Ascending aorta (tissue), 2 donors: Measurements from ENCODE around the gene QKI. TPM values are rescaled to one million over a fixed set of nuclear protein-coding genes. Genes with fewer than 3 reads are reported as not detected.

Source experiments
- DNase-seq, 2 donors: peaks; one replicate each; pipeline ENCODE4 v3.0.0-alpha.2; 2019; ENCODE audit warnings: low spot score in 2 of 2
- H3K27ac ChIP-seq, 2 donors: fragments of 200-600 bp; sonication (generic); one replicate each; pipeline ENCODE4 v1.5.1; 2016 to 2017; ENCODE audit warnings: mild to moderate bottlenecking in 1 of 2
- H3K27me3 ChIP-seq: fragments of 200-600 bp; sonication (generic); one replicate; pipeline ENCODE4 v1.5.1; 2017
- H3K36me3 ChIP-seq, 2 donors: fragments of 200-600 bp; sonication (generic); one replicate each; pipeline ENCODE4 v1.5.1; 2016
- H3K4me1 ChIP-seq, 2 donors: fragments of 200-600 bp; sonication (generic); one replicate each; pipeline ENCODE4 v1.5.1; 2016 to 2017; ENCODE audit warnings: mild to moderate bottlenecking in 1 of 2
- H3K4me3 ChIP-seq, 2 donors: fragments of 200-600 bp; sonication (generic); one replicate each; pipeline ENCODE4 v1.5.1; 2016 to 2017; ENCODE audit warnings: mild to moderate bottlenecking in 1 of 2
- H3K9me3 ChIP-seq, 2 donors: fragments of 200-600 bp; sonication (generic); one replicate each; pipeline ENCODE4 v1.5.1; 2016
- CTCF ChIP-seq, 3 experiments: fragments of 200-600 bp in 2 of 3; fragments of 450-650 bp in 1 of 3; sonication (generic) in 2 of 3; IDR thresholded peaks; one replicate each; pipeline ENCODE4 v1.5.1; 2016 to 2019; ENCODE audit warnings: antibody characterized with exemption in 3 of 3, mild to moderate bottlenecking in 1 of 3, moderate library complexity in 1 of 3
- intact Hi-C: fragments of 100-400 bp; cut with DNase I; formaldehyde crosslinking; loops from one replicate; pipeline ENCODE4 v1.15.1; 2023
- total RNA-seq: library from RNA; depleted of rRNA; stranded (reverse); fragments of >200 nt; gene quantifications from one replicate; pipeline ENCODE4 v1.1.0, GENCODE V29; 2016

Gene QKI
- total RNA-seq, 1 donor from 2014 or later, result 91.0 TPM

DNA sequence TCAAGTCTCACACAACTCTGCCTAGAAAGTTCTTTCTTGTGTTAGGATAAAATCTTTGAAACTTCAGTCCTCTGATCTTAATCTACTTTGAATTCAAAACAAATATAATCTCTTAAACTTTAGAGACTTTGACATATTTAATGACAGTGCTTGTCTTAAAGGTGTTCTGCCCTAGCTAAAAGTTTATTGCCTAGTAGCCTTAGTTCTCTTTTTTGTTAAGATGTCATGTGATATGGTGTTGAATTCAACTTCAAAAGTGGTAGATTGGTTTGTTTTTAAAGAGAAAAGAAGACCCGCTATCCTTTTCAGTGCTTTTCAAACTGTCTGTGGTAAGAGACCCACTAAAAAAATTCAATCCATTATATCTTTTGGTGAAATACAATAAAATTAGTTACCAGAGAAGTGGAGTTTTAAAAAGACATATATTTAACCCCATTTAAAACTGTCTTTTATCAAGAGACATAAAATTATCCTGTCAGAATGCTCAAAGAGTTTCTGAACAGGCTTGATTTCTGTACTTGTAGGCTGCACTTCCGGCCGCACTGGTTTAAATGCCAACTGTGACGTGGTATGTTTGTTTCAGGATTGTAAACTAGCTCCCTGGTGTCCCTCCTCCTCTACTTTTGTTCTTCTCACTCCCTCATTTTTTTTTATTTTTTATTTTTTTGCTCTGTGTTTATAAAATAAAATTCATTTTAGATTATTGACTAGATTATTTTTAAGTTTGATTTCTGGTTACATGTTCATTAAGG lies 76.5 kb downstream of the QKI start:
- Histone ChIP-seq H3K4me1 (peaks cover 0 to 3% of the 10 kb centered on the region in 2 donors), H3K27ac (peak overlapping the region in 1 of 2 donors; percentile 23), H3K9me3 (no peaks in the 10 kb centered on the region), H3K4me3 (no peak overlapping the region), H3K27me3 (no peaks in the 10 kb centered on the region), H3K36me3 (no peaks in the 10 kb centered on the region)
- intact Hi-C loops, result no loop called here
- no peak for TF ChIP-seq CTCF (IDR thresholded peaks at IDR 0.05)
- peak in 1 of 2 donors; percentile 74 for DNase-seq

DNA sequence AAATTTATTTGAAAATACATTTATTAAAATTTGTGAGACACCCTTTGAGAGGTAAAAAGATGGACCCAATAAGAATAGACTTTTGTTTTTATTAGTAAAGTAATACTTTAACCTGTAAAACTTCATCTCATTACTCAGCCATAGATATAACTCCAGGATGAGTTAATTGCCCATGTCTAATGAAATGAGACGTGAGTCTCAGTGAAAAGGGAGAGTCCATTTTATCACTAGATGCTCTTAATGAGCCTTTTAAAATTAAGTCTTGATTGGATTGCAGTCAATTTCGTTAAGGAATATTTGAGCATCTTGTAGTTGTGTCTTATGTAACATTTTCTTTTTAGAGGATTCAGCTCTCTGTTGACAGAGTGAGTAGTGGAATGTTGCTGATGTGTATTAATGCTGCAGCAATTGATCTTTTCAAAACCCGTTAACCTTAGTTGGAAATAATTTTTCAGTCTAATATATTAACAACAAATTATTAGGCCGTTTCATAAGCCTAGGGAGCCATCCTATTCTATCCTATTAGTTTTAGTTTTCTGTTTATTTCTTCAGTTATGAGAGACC lies 77.3 kb downstream of the QKI start:
- no peak for TF ChIP-seq CTCF (IDR thresholded peaks at IDR 0.05)
- H3K27me3 ChIP-seq, result no peaks in the 10 kb centered on the region
- intact Hi-C loops, result no loop called here
- H3K9me3 ChIP-seq, result no peaks in the 10 kb centered on the region
- H3K27ac ChIP-seq, result no peak overlapping the region
- DNase-seq, result no peak
- H3K36me3 ChIP-seq, result no peaks in the 10 kb centered on the region
- no peak overlapping the region for H3K4me3 ChIP-seq
- peaks cover 0 to 3% of the 10 kb centered on the region in 2 donors for H3K4me1 ChIP-seq

- Histone ChIP-seq H3K36me3 (no peaks in the 10 kb centered on the region), H3K4me1 (no peaks in the 10 kb centered on the region), H3K27me3 (no peaks in the 10 kb centered on the region), H3K4me3 (no peak overlapping the region), H3K9me3 (no peaks in the 10 kb centered on the region), H3K27ac (no peak overlapping the region)
- DNase-seq, result no peak
- intact Hi-C loops, result no loop called here
- TF ChIP-seq CTCF (IDR thresholded peaks at IDR 0.05), result no peak
These were observed 79.8 kb downstream of the QKI start for GRCh38 chr6:163494279-163494727.

DNA sequence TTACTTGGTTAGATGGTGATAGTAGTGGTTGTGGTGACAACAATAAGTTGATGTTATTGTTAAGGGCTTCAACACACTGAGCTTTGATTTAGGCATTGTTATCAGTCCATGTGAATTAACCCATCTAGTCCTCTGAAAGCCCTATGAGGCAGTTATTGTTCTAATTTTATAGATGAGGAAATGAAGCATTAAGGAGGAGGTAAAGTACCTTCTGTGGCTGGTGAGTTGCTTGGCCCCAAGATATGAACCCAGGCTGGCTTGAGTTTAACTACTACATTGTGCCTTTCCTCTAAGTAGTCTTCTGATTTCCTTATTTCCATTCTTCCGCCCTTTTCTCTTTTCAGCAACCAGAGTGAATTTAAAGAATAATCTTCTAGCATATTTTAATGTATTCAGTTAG lies 81.7 kb downstream of the QKI start:
- H3K4me3 ChIP-seq, result no peak overlapping the region
- no peak for TF ChIP-seq CTCF (IDR thresholded peaks at IDR 0.05)
- H3K27me3 ChIP-seq, result no peaks in the 10 kb centered on the region
- DNase-seq, result no peak
- no peaks in the 10 kb centered on the region for H3K9me3 ChIP-seq
- H3K4me1 ChIP-seq, result no peaks in the 10 kb centered on the region
- no peak overlapping the region for H3K27ac ChIP-seq
- no peaks in the 10 kb centered on the region for H3K36me3 ChIP-seq
- intact Hi-C loops, result no loop called here

- no peak for TF ChIP-seq CTCF (IDR thresholded peaks at IDR 0.05)
- intact Hi-C loops, result no loop called here
- Histone ChIP-seq H3K4me1 (no peaks in the 10 kb centered on the region), H3K36me3 (no peaks in the 10 kb centered on the region), H3K27me3 (no peaks in the 10 kb centered on the region), H3K27ac (no peak overlapping the region), H3K9me3 (no peaks in the 10 kb centered on the region), H3K4me3 (no peak overlapping the region)
- no peak for DNase-seq
These were observed 85.6 kb downstream of the QKI start for GRCh38 chr6:163500105-163500504.
